ENCODE measurements around the gene CEBPE. TPM values are rescaled to one million over a fixed set of nuclear protein-coding genes. Genes with fewer than 3 reads are reported as not detected.

The CEBPE gene
- total RNA-seq, 6 experiments from 2014 or later, result not detected

DNA sequence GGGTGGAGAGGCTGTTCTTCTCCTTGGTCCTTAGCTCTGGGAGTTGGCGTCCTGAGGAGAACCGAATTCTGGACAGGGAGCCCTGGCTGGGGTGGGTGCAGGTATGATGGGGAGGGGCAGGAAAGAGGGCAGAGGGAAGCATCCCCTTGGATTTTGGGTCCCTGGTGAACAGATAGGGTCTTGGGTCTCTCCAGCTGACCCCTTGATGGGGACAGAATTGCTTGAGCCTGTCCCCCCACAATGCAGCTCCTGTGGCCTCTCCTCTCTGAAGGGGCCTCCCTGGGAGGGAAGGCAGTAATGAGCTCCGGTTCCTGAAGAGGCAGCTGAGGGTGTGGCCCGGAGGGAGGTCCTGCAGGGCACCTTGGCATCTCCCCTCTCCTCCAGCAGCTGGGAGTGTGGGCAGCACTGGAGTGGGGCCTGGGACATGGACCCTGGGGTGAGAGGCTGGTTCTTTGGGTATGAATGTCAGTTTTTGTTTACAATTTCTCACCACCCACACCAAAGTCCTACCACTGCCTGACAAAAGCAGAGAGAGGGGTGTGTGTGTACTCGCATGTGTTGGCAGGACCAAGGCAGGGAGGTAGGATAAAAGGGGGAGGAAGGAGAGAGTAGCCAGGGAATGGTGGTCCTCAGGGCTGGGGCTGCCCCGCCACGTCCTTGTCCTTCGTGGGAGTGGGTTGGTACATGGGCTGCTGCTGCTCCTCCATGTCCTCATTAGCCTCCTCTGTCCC, 7.7 kb upstream of the CEBPE start:
- no peak for DNase-seq
- H3K4me1 Mint-ChIP-seq (ENCODE audit: low read depth), result peaks cover 36% of the 10 kb centered on the region
- H3K27me3 Mint-ChIP-seq (ENCODE audit: insufficient read depth), result no peaks in the 10 kb centered on the region; the same call in none of the 2 replicates
- TF ChIP-seq, protein P1, sequence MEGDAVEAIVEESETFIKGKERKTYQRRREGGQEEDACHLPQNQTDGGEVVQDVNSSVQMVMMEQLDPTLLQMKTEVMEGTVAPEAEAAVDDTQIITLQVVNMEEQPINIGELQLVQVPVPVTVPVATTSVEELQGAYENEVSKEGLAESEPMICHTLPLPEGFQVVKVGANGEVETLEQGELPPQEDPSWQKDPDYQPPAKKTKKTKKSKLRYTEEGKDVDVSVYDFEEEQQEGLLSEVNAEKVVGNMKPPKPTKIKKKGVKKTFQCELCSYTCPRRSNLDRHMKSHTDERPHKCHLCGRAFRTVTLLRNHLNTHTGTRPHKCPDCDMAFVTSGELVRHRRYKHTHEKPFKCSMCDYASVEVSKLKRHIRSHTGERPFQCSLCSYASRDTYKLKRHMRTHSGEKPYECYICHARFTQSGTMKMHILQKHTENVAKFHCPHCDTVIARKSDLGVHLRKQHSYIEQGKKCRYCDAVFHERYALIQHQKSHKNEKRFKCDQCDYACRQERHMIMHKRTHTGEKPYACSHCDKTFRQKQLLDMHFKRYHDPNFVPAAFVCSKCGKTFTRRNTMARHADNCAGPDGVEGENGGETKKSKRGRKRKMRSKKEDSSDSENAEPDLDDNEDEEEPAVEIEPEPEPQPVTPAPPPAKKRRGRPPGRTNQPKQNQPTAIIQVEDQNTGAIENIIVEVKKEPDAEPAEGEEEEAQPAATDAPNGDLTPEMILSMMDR (IDR thresholded peaks at IDR 0.05), result no peak
- no peak overlapping the region for H3K27ac Mint-ChIP-seq
- no peak overlapping the region for H3K4me3 Mint-ChIP-seq
- peaks cover 11% of the 10 kb centered on the region for H3K36me3 Mint-ChIP-seq (ENCODE audit: low read depth)
- no peaks in the 10 kb centered on the region for H3K9me3 Mint-ChIP-seq

DNA sequence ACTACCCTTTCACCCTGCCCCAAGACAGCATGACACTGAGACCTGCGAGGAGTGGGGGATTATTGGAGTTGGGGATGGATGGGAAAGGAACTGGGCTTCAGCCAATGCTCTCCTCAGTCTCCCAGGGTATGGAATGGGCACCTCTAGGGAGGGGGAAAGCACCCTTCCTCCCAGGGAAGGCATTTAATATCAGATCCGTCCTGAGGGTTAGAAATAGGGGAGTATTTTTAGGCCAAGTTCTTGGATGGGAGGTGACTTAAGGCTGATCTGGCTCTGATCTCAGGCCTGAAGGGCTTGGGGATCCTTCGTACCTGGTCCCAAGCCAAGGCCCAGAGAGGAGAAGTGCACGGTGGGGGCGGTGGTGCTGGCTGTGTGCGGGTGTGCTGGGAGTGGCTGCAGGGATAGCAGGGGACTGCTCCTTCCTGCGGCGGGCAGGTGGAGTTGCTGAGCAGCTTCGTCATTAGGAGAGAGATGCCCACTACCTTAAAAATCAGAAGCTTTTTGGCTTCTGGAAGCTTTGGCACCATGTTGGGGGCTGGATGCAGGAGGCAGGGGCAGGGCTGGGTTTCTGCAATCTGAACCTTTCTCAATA, 7.0 kb upstream of the CEBPE start:
- no peak for DNase-seq
- TF ChIP-seq, protein P1 (IDR thresholded peaks at IDR 0.05), result no peak
- Mint-ChIP-seq H3K27ac (no peak overlapping the region), H3K9me3 (no peaks in the 10 kb centered on the region), H3K36me3 (ENCODE audit: low read depth) (peaks cover 11% of the 10 kb centered on the region), H3K4me3 (no peak overlapping the region), H3K27me3 (ENCODE audit: insufficient read depth) (no peaks in the 10 kb centered on the region; the same call in none of the 2 replicates), H3K4me1 (ENCODE audit: low read depth) (peaks cover 43% of the 10 kb centered on the region)

DNA sequence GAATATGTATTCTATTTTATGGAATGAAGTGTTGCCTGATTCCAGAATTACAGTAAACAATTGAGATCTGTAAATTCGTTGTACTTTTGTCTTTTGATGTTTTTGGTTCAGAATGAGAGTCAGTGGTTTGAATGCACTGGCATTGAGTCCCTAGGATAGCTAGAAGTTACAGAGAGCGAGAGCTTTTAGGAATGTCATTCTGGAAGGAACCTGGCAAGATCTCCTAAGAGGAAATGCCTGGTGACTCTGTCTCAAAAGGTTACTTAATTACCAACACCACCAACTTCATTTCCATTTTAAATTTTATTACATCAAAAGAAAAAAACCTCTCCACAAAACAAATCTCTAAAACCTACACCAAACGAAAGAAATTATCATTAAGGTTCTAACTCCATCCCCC, 6.0 kb upstream of the CEBPE start:
- TF ChIP-seq, protein P1 (IDR thresholded peaks at IDR 0.05), result no peak
- H3K9me3 Mint-ChIP-seq, result no peaks in the 10 kb centered on the region
- no peak overlapping the region for H3K4me3 Mint-ChIP-seq
- H3K4me1 Mint-ChIP-seq (ENCODE audit: low read depth), result peaks cover 47% of the 10 kb centered on the region
- no peaks in the 10 kb centered on the region; the same call in none of the 2 replicates for H3K27me3 Mint-ChIP-seq (ENCODE audit: insufficient read depth)
- no peak overlapping the region for H3K27ac Mint-ChIP-seq
- no peak for DNase-seq
- H3K36me3 Mint-ChIP-seq (ENCODE audit: low read depth), result peaks cover 11% of the 10 kb centered on the region

DNA sequence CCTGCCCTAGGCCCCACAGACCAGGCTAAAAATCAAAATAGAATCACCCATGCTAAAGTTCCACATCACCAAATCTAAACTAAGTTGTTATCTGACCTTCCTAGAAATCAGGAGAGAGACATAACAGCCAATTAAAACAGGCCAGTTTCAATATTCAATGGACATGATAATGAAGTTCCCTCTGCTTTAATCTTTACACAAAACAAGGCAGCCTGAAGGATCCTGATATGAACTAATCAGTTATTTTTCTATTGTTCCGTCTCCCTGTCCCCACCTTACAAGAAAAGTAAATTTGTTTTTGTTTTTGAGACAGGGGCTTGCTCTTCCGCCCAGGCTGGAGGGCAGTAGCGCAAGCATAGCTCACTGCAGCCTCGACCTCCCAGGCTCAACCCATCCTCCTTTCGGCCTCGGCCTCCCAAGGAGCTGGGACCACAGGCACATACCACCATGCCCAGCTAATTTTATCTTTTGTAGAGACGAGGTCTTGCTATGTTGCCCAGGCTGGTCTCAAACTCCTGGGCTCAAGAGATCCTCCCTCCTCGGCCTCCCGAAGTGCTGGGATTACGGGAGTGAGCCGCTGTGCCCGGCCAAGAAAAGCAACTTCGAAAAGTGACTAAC, 5.4 kb upstream of the CEBPE start:
- H3K27me3 Mint-ChIP-seq (ENCODE audit: insufficient read depth), result no peaks in the 10 kb centered on the region; the same call in none of the 2 replicates

DNA sequence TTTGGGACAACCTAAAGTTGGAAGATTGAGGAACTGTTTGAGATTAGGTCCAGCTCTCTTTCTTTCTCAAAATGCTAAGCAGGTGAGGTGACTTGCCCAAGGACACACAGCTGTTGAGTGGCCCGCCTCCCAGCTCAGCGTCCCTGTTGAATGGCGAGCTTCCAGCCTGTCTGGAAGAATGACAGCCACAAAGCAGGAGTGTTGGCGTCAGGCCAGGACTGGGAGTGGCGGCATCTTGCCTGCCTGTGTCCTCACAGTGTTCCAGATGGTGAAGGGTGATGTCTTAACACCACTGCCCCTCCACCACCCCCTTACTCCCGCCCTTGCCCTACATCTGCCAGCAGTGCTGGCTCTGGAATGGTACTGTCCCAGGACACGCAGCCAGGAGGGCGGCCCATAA, 4.4 kb upstream of the CEBPE start:
- no peak overlapping the region for H3K4me3 Mint-ChIP-seq
- H3K27ac Mint-ChIP-seq, result no peak overlapping the region
- H3K36me3 Mint-ChIP-seq (ENCODE audit: low read depth), result peaks cover 6% of the 10 kb centered on the region
- peaks cover 56% of the 10 kb centered on the region for H3K4me1 Mint-ChIP-seq (ENCODE audit: low read depth)
- TF ChIP-seq, protein P1 (IDR thresholded peaks at IDR 0.05), result no peak
- H3K27me3 Mint-ChIP-seq (ENCODE audit: insufficient read depth), result no peaks in the 10 kb centered on the region; the same call in 1 of the 2 replicates
- H3K9me3 Mint-ChIP-seq, result no peaks in the 10 kb centered on the region
- no peak for DNase-seq

More for the DNA sequence above, 5.4 kb upstream of the CEBPE start:
- Mint-ChIP-seq H3K4me1 (ENCODE audit: low read depth) (peaks cover 49% of the 10 kb centered on the region), H3K4me3 (no peak overlapping the region), H3K27ac (no peak overlapping the region), H3K9me3 (no peaks in the 10 kb centered on the region), H3K36me3 (ENCODE audit: low read depth) (peaks cover 11% of the 10 kb centered on the region)
- DNase-seq, result no peak
- TF ChIP-seq, protein P1 (IDR thresholded peaks at IDR 0.05), result no peak

Measured in HFFc6 (cell line).